ENCODE results near the gene RAI1.
A peak's percentile ranks its signal among the peaks of the same experiment; 100 is the strongest.

Gene RAI1

DNA sequence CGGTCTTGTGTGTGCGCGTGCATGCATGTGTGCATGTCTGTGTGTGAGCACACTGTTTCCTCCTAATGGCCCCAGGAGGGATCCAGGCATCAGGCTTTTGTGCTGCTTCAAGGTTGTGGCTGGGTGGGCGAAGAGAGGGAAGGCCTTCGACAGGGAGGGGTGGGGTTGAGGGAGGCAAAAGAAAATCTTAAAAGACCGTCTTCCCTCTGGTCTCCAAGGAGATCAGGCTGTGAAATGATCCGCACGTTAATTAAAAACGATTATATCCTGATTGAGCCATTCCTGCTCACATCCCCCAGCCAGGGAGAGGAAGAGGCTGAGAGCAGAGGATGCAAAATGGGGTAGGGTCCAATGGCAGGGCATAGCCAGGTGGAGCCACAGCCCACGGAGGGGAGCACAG is 46.9 kb downstream of the RAI1 start:
- Histone ChIP-seq H3K4me1 (peaks cover 0 to 46% (median 16%) of the 10 kb centered on the region in 4 donors), H3K4me3 (no peak overlapping the region)
- intact Hi-C loops (cut with DNase I; ENCODE audit: low total_unique reads): no loop called here

DNA sequence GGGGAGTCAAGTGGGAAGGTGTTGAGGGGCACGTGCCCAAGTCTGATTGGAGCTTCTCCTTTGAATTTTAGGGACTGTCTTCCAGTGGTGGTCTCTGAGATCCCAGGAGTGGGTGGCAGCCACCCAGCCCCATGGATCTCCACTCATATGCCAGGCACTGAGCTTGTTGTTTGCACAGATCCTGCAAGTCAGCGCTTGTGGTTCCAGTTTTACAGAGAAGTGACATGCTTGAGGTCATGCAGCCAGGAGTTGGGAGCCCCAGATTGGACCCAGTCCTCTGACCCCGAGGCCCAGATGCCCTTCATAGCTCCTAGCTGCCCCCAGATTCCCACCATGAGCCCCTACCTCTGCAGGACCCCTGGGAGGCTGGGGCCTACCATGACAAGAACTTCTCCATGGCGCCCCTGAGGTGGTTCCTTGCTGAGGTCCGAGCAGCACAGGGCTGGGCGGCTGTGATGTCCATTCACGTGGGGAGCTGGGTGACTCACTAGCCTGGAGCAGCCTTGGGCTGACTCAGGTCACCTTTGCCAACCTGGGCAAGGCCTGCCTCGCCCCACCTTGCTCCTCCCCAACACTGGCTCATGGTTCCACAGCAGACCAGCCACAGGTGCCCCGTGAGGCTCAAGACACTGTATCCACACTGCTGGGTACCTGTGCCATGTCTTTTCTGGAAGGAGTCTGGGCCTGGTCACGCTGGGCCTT is 47.4 kb downstream of the RAI1 start:
- Histone ChIP-seq H3K36me3 (no peaks in the 10 kb centered on the region), H3K27ac (no peak overlapping the region), H3K4me1 (peaks cover 0 to 41% (median 12%) of the 10 kb centered on the region in 4 donors), H3K27me3 (no peaks in the 10 kb centered on the region), H3K4me3 (no peak overlapping the region), H3K9me3 (no peaks in the 10 kb centered on the region)
- intact Hi-C loops (cut with DNase I; ENCODE audit: low total_unique reads): no loop called here
- TF ChIP-seq, protein P1, sequence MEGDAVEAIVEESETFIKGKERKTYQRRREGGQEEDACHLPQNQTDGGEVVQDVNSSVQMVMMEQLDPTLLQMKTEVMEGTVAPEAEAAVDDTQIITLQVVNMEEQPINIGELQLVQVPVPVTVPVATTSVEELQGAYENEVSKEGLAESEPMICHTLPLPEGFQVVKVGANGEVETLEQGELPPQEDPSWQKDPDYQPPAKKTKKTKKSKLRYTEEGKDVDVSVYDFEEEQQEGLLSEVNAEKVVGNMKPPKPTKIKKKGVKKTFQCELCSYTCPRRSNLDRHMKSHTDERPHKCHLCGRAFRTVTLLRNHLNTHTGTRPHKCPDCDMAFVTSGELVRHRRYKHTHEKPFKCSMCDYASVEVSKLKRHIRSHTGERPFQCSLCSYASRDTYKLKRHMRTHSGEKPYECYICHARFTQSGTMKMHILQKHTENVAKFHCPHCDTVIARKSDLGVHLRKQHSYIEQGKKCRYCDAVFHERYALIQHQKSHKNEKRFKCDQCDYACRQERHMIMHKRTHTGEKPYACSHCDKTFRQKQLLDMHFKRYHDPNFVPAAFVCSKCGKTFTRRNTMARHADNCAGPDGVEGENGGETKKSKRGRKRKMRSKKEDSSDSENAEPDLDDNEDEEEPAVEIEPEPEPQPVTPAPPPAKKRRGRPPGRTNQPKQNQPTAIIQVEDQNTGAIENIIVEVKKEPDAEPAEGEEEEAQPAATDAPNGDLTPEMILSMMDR (IDR thresholded peaks at IDR 0.05): no peak
- no peak for DNase-seq

More for the DNA sequence above, 46.9 kb downstream of the RAI1 start:
- TF ChIP-seq, protein P1 (IDR thresholded peaks at IDR 0.05): no peak
- H3K9me3 ChIP-seq: no peaks in the 10 kb centered on the region
- H3K27me3 ChIP-seq: no peaks in the 10 kb centered on the region
- H3K27ac ChIP-seq: no peak overlapping the region
- H3K36me3 ChIP-seq: no peaks in the 10 kb centered on the region
- DNase-seq: no peak

DNA sequence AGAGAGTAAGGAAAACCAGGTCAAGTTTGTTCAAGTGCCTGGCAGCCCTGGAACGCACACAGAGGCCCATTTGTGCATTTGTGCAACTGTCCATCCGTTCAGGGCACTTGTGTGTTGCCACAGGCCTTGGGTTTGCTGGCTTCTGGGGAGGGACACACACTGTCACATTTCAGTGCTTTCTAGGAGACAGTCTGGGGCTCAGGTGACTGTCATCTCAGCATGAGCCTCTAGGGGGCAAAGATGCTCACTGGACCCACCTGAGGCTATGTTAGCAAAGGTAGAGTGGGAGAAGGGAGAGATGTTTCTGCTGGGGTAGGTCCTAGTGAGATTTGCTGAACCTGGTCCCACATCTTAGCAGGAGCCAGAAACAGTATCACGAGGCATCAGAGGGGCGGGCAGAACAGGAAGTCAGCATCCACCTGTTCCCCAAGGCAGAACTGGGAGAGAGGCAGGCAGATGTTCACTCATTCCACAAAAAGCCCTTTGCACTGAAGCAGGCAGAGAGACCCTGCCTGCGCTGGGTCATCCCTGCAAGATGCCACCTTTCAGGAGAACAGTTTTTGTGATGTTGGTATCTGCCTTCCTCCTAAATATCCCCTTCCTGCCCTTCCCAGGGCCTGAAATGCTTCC is 48.5 kb downstream of the RAI1 start:
- Histone ChIP-seq H3K4me1 (peaks cover 0 to 31% (median 5%) of the 10 kb centered on the region in 4 donors), H3K36me3 (no peaks in the 10 kb centered on the region), H3K27ac (no peak overlapping the region), H3K9me3 (no peaks in the 10 kb centered on the region), H3K4me3 (no peak overlapping the region), H3K27me3 (no peaks in the 10 kb centered on the region)
- TF ChIP-seq, protein P1 (IDR thresholded peaks at IDR 0.05): peak in 1 of 2 experiments; percentile 26
- intact Hi-C loops (cut with DNase I; ENCODE audit: low total_unique reads): no loop called here
- no peak for DNase-seq

DNA sequence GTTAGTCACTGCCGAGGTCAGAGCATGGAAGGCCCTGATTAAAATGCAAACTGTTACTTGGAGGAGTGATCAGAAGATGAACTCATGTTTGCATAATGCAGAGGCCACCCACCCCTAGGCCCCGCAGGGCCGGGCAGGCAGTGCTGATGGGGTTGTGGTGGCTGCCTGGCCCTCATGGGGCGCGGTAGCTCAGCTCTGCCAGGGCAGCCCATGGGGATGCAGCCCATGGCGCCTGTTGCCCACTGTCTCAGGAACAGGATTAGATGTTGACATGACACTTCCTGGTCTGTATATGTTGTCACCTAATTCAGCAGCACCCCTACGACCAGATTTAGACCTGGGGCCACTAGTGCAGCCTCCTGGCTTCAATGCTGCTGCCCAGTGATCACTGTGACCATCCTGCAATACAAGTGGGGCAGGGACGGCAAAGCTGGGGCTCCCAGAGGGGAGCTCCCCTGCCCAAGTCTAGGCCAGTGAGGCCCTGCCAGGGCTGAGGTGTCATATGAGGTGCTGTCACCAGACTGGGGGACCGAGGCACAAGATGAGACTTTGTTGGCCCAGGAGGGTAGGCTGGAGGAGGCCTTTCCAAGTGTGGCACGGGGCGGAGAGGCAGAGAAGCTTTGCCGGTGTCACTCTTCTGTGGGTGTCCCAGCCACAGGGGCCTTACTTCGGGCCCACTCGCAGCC is 49.1 kb downstream of the RAI1 start:
- H3K9me3 ChIP-seq: no peaks in the 10 kb centered on the region
- H3K36me3 ChIP-seq: no peaks in the 10 kb centered on the region
- H3K4me3 ChIP-seq: no peak overlapping the region
- H3K27me3 ChIP-seq: no peaks in the 10 kb centered on the region
- no peak for DNase-seq
- TF ChIP-seq, protein P1 (IDR thresholded peaks at IDR 0.05): no peak
- intact Hi-C loops (cut with DNase I; ENCODE audit: low total_unique reads): no loop called here
- H3K4me1 ChIP-seq: peaks cover 0 to 28% (median under 1%) of the 10 kb centered on the region in 4 donors
- no peak overlapping the region for H3K27ac ChIP-seq

DNA sequence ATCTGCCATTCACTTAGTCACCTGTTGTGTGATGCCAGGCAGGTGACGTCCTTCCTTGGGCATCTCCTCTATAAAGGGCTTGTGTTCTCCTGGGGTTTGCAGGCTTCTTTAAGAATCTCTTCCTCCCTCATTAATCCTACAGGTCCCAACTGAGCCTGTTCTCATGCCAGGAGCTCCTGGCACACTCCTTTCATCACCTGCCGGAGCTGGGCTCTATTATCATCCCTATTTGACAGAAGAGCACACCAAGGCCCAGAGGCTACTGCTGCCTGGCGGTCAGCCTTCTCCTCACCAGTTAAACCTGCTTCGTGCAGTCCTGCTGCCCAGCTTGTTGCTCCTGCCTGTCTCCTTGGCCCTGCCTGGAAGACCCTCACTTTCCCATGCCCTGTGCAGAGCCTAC is 51.2 kb downstream of the RAI1 start:
- no peak overlapping the region for H3K27ac ChIP-seq
- H3K4me1 ChIP-seq: peaks cover 0 to 33% (median 2%) of the 10 kb centered on the region in 4 donors
- intact Hi-C loops (cut with DNase I; ENCODE audit: low total_unique reads): no loop called here

More for the DNA sequence above, 51.2 kb downstream of the RAI1 start:
- TF ChIP-seq, protein P1 (IDR thresholded peaks at IDR 0.05): no peak
- Histone ChIP-seq H3K9me3 (no peaks in the 10 kb centered on the region), H3K4me3 (no peak overlapping the region), H3K27me3 (no peaks in the 10 kb centered on the region), H3K36me3 (no peaks in the 10 kb centered on the region)
- DNase-seq: no peak

Measured in tibial artery (tissue), 4 donors.